Measurements from ENCODE around the gene PFKFB3.
"Not testable (repeated sequence)": the region's sequence is repeated elsewhere in the genome, so short reads cannot be mapped to it uniquely, and the experiment has no call there.

Gene PFKFB3

DNA sequence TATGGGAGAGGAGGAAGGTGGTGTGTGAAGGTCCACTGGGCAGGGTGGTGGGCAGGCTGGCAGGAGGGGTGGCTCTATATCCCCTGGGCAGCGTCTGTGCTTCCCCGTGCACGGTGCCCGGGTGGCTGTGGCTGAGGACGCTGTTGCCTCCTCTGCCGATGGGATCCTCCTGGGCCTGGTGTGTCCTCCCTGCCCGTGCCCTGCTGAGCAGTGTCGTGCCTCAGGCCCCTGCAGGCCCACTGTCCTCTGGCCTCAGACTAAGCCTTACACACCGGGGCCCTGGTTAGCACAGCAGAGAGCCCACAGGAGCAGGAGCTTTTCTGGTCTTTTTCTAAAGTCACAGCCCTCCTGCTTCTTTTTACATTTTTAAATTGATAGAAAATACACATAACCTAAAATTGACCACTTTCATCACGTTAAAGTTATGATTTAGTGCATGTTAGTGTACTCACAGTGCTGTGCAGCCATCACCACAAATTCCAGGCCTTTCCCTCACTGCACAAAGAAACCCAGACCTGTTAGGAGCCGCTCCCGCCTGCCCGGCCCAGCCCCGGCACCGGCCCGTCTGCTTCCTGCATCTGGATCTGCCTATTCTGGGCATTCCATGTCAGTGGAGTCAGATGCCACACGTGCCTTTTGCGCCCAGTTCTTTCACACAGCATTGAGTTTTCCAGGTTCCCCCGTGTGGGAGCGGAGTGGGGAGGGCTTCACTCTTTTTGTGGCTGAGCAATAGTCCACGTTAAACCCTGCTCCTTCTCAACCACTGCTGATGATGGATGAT lies 19.4 kb downstream of the PFKFB3 start:
- DNase-seq = no peak

GRCh38 chr10:6222755-6223154 lies 20.0 kb downstream of the PFKFB3 start:
- no peak for DNase-seq

DNA sequence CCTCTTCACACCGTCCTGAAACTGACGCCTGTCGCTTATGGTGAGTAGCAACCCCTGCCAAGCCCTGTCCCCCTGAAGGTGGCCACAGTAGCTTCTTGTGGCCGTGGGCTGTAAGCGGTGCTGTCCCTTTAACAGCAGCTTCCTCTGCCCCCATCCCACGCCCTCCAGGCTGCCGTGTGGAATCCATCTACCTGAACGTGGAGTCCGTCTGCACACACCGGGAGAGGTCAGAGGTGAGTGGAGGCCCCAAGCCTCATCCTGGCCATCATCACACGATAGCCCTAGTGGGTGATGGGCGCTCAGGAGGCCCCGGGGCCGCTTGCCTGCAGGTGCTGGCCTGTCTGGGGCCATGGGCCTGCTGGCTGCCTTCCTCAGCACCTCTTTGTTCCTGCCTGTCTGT lies 21.2 kb downstream of the PFKFB3 start:
- DNase-seq = no peak

GRCh38 chr10:6224781-6225180 lies 22.0 kb downstream of the PFKFB3 start:
- no peak for DNase-seq

DNA sequence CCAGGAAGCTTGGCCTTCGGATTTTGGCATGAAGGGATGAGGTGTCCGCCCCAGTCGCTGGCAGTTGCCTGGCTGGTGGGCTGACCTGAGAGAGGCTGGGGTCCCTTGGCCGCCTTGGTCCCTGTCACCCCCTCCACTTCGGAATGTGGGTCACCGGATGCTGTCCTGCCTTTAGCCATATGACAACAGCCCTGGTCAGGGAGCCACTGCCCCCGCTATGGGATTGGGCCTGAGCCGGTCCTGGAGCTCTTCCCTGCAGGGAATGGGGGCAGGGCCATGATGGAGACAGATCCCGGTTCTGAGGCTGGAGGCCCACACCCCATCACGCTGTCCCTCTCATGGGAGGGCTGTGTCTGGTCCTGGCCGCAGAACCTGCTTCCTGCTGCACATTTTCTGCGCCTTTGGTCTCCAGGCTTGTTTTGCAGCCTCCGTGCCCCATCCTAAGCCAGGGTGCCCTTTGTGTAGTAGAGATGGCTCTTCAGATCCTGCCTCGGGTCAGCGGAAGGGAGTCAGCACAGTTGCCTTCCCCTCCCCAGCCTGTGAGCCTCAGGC lies 22.6 kb downstream of the PFKFB3 start:
- DNase-seq = no peak

GRCh38 chr10:6226216-6226615 lies 23.5 kb downstream of the PFKFB3 start:
- no peak for DNase-seq

DNA sequence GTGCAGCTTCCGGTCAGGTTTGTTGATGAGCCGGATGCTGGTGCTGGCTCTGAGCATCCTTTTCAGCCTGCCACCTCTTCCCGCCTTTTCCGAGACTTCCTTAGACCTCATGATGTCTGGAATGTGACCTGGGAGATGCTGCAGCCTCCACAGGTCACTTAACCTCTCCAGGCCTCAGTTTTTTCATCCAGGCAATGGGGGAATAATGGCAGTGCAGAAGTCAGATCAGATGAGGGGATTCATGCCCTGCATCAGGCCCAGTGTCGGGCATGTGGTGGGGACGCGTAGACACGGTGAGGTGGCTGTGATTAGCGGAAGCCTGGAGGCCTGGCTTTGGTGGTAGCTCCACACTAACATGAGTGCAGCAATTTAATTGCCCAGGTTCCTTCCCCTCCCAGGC lies 24.6 kb downstream of the PFKFB3 start:
- no peak for DNase-seq

- DNase-seq = no peak
Observed at GRCh38 chr10:6228010-6228511, 25.3 kb downstream of the PFKFB3 start.

- DNase-seq = no peak
Observed at GRCh38 chr10:6228647-6229046, 25.9 kb downstream of the PFKFB3 start.

DNA sequence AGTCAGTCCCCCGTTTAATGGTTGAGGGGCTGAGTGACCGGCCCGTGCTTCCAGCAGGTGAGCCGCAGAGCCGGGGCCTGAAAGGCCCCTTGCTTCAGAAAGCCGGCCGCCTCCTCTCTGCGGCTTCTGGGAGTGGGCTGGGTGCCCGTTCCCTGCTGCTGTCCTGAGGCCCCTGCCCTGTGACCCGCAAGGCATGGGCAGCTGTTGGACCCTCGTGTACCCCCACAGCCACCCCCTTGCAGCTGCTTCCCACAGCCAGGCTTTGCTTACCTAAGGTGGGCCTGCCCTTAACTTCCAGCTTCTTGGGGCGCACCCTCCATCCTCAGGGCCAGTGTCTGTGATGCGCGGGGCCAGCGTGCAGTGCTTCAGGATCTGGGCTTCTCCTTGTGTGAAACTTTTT lies 26.6 kb downstream of the PFKFB3 start:
- DNase-seq = no peak

DNA sequence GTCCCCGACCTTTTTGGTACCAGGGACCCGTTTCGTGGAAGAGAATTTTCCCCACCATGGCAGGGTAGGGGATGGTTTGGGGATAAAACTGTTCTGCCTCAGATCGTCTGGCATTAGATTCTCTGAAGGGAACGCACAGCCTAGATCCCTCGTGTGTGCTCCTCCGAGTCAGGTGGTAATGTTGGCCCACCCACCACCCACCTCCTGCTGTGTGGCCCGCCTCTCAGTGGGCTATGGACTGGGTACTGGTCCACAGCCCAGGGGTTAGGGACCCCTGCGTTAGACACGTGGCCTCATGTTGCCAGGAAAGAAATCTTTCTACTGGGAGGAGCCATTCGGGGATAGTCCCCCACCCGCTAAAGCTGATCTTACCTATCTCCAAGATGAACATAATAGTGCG lies 27.0 kb downstream of the PFKFB3 start:
- DNase-seq = no peak

GRCh38 chr10:6230315-6230714 lies 27.6 kb downstream of the PFKFB3 start:
- no peak for DNase-seq

- DNase-seq = no peak
Observed at GRCh38 chr10:6231146-6231545, 28.4 kb downstream of the PFKFB3 start.

GRCh38 chr10:6231730-6232129 lies 29.0 kb downstream of the PFKFB3 start:
- DNase-seq = no peak

GRCh38 chr10:6232225-6232807 lies 29.6 kb downstream of the PFKFB3 start:
- no peak for DNase-seq

- no peak for DNase-seq
Observed at GRCh38 chr10:6232846-6233724, 30.4 kb downstream of the PFKFB3 start.

DNA sequence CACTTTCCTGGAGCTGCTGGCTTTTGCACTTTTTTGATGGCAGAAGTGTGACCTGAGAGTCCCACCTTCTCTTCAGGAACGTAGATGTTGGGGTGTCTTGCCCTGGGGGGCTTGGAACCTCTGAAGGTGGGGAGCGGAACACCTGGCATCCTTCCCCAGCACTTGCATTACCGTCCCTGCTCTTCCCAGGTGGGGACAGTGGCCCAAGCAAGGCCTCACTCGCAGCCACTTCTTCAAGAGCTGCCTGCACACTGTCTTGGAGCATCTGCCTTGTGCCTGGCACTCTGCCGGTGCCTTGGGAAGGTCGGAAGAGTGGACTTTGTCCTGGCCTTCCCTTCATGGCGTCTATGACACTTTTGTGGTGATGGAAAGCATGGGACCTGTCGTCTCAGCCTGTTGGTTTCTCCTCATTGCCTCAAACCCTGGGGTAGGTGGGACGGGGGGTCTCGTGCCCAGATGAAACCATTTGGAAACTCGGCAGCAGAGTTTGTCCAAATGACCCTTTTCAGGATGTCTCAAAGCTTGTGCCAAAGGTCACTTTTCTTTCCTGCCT lies 31.1 kb downstream of the PFKFB3 start:
- no peak for DNase-seq

DNA sequence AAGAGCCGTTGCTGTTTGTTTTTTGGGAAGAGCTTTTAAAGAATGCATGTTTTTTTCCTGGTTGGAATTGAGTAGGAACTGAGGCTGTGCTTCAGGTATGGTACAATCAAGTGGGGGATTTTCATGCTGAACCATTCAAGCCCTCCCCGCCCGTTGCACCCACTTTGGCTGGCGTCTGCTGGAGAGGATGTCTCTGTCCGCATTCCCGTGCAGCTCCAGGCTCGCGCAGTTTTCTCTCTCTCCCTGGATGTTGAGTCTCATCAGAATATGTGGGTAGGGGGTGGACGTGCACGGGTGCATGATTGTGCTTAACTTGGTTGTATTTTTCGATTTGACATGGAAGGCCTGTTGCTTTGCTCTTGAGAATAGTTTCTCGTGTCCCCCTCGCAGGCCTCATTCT lies 31.6 kb downstream of the PFKFB3 start:
- DNase-seq = no peak

GRCh38 chr10:6236349-6237198 lies 33.8 kb downstream of the PFKFB3 start:
- no peak for DNase-seq

- DNase-seq = no peak
Observed at GRCh38 chr10:6237199-6237530, 34.4 kb downstream of the PFKFB3 start.

DNA sequence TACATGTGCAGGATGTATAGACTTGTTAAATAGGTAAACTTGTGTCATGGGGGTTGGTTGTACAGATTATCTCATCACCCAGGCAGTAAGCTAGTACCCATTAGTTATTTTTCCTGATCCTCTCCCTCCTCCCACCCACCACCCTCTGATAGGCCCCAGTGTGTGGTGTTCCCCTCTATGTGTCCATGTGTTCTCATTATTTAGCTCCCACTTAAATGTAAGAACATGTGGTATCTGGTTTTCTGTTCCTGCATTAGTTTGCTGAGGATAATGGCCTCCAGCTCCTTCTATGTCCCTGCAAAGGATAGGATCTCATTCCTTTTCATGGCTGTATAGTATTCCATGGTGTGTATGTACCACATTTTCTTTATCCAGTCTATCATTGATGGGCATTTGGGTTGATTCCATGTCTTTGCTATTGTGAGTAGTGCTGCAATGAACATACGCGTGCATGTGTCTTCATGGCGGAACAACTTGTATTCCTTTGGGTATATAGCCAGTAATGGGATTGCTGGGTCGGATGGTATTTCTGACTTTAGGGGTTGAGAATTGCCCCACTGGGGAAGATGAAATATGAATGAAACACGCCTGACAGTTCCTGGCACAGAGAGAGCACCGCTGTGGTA lies 36.0 kb downstream of the PFKFB3 start:
- not testable (repeated sequence) for DNase-seq

Data from CD4-positive, alpha-beta T cell treated with Interferon gamma for 1 hour (primary cell).